NCI-H510A treated with DMSO at 0.1 percent for 48 hours (cell line): Measurements from ENCODE around the gene KCNK13.
"Not testable (repeated sequence)": the region's sequence is repeated elsewhere in the genome, so short reads cannot be mapped to it uniquely, and the experiment has no call there.

Source experiments
- DNase-seq: peaks from one replicate; lab custom pipeline; 2025; lab: John Stamatoyannopoulos, UW

The KCNK13 gene

GRCh38 chr14:90061685-90062126 lies at the start of gene KCNK13:
Gene KCNK13 (plus strand): TSS chr14:90061994. CDS start chr14:90062206, 212 bp downstream.
- no peak for DNase-seq

GRCh38 chr14:90017371-90017770 lies 44.4 kb upstream of the KCNK13 start:
- DNase-seq, result no peak

GRCh38 chr14:90019824-90020523 lies 41.8 kb upstream of the KCNK13 start:
- no peak for DNase-seq

- DNase-seq, result no peak
Measured at GRCh38 chr14:90023176-90023896, 38.5 kb upstream of the KCNK13 start.

- no peak for DNase-seq
Measured at GRCh38 chr14:90024910-90025309, 36.9 kb upstream of the KCNK13 start.

GRCh38 chr14:90026608-90027007 lies 35.2 kb upstream of the KCNK13 start:
- DNase-seq, result not testable (repeated sequence)

- DNase-seq, result no peak
Measured at GRCh38 chr14:90027842-90028241, 34.0 kb upstream of the KCNK13 start.

GRCh38 chr14:90034156-90034555 lies 27.6 kb upstream of the KCNK13 start:
- DNase-seq, result no peak

- no peak for DNase-seq
Measured at GRCh38 chr14:90034835-90035525, 26.8 kb upstream of the KCNK13 start.

- DNase-seq, result no peak
Measured at GRCh38 chr14:90039253-90040010, 22.4 kb upstream of the KCNK13 start.

- DNase-seq, result no peak
Measured at GRCh38 chr14:90040411-90040810, 21.4 kb upstream of the KCNK13 start.

- no peak for DNase-seq
Measured at GRCh38 chr14:90042496-90043252, 19.1 kb upstream of the KCNK13 start.

GRCh38 chr14:90045616-90046015 lies 16.2 kb upstream of the KCNK13 start:
- no peak for DNase-seq

- no peak for DNase-seq
Measured at GRCh38 chr14:90049390-90049789, 12.4 kb upstream of the KCNK13 start.

- DNase-seq, result no peak
Measured at GRCh38 chr14:90050271-90050670, 11.5 kb upstream of the KCNK13 start.

- no peak for DNase-seq
Measured at GRCh38 chr14:90053044-90053443, 8.8 kb upstream of the KCNK13 start.

GRCh38 chr14:90054803-90055202 lies 7.0 kb upstream of the KCNK13 start:
- DNase-seq, result no peak

GRCh38 chr14:90056826-90057225 lies 5.0 kb upstream of the KCNK13 start:
- DNase-seq, result no peak

- no peak for DNase-seq
Measured at GRCh38 chr14:90058876-90059458, 2.8 kb upstream of the KCNK13 start.

- DNase-seq, result peak; percentile 54
Measured at GRCh38 chr14:90060312-90060964, 1.4 kb upstream of the KCNK13 start.
